Cerebellar nuclear complex (tissue), 1 donor: Measurements from ENCODE around the gene DCUN1D4.
A peak's percentile ranks its signal among the peaks of the same experiment; 100 is the strongest.

ENCODE experiments used
- DNase-seq, 2 experiments: peaks; one replicate each; lab custom pipeline; 2025; lab: John Stamatoyannopoulos, UW

The DCUN1D4 gene

GRCh38 chr4:51842554-51843308 is at the start of gene DCUN1D4:
TSS of gene DCUN1D4 (plus strand) at chr4:51843153. CDS start at chr4:51843243, 90 bp downstream.
- peak; percentile 96 to 99 for DNase-seq

GRCh38 chr4:51820443-51821234 is 22.3 kb upstream of the DCUN1D4 start:
- no peak for DNase-seq

DNA sequence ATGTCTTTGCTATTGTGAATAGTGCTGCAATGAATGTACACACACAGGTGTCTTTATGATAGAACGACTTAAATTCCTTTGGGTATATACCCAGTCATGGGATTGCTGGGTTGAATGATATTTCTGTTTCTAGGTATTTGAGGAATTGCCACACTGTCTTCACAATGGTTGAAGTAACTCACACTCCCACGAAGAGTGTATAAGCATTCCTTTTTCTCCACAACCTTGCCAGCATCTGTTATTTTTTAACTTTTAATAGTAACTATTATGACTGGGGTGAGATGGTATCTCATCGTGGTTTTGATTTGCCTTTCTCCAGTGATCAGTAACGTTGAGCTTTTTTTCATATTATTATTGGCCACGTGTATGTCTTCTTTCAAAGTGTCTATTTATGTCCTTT is 17.6 kb upstream of the DCUN1D4 start:
- no peak for DNase-seq

GRCh38 chr4:51830156-51830720 is 12.7 kb upstream of the DCUN1D4 start:
- no peak for DNase-seq

DNA sequence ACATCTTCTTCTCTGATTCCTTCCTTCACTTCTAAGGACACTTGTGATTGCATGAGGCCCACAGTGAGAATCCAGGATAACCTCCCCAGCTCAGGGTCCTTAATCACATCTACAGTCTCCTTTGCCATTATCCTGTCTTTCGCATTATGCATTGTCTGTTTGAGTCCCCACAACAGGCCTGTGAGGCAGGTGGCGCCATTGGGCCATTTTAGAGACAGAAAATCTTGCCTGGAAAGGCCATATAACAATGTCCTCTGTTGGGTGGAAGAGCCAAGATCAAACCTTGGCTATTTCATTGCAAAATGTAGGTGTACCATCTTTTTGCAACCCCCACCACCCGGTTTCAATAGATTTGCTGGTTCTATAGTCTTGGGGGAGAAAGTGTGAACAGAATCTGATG is 11.8 kb upstream of the DCUN1D4 start:
- DNase-seq = no peak

DNA sequence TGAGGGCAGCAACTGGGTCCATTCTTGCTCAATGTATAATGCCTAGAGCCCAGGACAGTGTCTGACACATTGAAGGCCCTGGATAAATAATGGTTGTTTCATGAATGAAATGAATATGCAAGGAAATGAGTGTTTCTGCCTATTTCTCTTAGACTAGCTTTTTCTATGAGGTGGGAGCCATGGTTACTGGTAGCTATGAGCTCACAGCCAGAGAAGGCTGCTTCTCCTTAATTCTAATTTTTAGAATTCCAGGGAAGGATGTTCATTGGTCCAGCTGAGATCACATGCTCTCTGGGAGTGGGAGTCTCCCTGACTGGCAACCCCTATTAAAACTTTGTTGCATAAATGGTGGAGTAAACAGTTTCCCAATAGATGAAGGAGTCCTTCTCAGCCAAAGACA is 9.7 kb upstream of the DCUN1D4 start:
- DNase-seq = no peak

DNA sequence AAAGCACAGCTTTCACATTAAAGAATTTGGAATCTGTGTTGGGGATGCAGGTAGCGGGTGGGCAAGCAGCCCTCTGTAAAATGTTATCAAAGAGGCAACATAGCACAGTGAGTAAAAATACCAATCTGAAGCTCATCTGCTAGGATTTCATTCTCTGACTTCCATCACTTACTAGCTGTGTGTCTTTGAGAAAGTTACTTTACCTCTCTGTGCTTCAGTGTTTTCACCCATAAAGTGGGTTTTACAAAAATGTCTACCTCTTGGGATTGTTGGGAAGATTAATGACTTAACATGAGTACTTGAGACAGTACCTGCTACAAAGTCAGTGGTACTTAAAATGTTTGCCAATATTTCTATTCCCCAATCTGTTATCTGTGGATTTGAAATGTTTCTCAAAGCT is 7.9 kb upstream of the DCUN1D4 start:
- no peak for DNase-seq

DNA sequence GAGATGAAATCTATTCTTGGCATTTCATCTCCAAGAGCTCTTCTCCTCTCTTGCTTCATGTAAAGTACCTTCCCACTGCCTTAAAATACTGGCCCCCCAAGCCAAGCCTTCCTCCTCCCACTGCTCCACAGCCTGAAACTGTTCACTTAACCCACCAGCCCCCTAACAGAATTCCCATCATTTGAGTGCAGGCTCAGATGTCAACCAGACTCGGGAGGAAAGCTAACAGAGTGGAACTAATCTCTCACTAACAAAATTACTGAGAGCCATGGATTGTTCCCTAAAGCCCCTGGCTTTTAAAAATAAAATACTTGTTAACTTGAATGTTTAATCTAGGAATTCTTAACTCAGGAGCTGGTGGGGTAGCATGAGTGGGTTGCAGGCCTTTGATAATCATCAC is 7.1 kb upstream of the DCUN1D4 start:
- DNase-seq = no peak

GRCh38 chr4:51836549-51836948 is 6.4 kb upstream of the DCUN1D4 start:
- DNase-seq = no peak

- DNase-seq = no peak
Measured at GRCh38 chr4:51840781-51841180, 2.2 kb upstream of the DCUN1D4 start.

DNA sequence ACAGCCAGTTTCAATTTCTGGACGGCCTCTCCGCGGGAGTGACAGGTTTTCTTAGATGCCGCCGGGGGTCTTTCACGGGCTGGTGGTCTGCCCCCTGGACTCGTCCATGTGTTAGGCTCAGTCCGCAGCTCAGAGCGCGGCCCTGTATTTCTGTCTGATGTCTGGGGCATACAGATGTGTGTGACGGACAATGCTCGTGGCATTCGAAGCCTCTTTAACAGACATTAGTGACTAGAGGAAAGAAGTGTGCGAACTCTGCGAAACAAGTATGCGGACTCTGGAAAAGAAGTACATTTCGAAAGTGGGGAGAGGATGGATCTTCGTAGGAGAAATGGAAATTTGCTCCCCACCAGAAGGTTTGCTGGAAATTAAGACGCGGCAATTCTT is 793 bp upstream of the DCUN1D4 start:
- DNase-seq = no peak

DNA sequence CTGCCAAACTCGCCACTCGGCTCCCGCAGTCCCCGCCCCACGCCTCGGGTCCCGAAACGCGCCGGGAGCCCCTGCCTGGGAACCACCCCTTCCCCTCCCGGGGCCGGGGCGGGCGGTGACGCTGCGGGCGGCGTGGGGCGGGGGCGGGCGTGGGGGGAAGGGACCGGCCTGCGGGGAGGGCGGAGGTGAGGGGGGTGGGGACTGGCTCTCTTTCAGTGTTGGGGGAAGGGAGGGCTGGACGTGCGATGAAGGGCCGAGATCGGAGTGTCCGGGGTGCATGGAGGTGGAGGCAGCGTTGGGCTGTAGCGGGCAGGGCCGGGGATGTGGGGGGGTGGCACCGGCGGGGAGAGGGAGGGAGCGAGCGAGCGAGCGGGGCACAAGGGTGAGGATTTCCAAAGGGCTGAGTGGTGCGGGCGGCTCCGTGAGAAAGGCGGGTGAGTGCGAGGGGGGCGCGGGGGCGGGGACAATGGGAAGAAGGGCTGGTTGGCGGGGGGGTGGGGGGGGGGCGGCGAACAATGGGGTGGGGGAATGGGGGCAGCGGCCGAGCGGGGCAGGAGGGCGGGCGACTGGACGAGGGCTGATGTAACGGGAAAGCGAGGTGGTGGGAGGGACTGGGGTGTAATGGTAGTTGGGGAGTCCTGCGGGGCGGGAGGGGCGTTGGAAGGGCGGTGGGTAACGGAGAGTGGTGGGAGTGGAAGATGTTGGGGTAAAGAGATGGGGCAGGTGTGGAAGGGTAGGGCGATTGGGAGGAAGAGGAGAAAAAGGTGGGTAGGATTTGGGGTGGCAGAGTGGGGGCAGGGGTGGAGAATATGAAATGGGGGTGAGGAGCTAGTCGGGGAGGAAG is 578 bp downstream of the DCUN1D4 start:
- no peak for DNase-seq

DNA sequence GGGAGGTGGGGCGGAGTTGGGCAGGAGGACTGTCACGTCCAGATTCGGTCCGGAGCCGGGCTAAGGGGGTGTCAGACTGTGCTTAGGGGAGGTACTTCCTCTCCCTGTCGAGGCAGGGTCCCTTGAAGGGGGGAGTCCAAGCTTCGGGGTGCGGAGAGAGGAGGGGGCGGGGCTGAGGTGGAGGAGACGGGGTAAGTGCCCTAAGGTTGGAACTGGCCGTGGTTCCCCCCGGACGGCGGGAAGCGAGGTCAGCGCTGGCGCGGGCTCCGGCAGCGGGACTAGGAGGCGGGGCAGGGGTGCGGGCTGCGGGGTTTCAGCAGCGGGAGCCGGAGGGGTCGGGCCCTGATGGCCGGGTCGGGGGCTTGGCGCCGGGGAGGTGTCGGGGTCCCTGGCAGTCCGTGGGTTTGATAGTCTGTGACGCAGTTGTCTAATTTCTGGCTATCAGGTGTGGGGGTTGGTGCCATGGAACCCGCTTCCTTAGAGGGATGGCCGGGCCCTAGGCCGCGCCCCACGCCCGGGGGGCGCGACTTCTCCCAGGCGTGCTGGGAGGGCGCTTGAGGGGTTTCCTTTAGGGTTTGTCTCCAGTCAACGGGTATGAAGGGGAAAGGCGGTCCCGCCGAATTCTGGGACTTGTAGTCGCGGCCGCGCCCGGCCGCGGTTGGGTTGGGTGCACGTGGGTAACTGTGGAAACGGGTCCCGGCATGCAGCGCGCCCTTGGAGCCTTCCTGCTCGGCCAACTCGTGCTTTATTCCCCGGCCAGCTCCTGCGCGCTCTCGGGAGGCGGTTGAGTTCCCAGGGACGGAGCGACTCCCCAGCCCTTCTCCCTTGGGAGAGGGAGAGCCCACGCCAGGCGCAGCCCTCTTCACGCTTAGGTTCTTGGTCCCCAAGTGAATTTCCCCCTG is 1.5 kb downstream of the DCUN1D4 start:
- DNase-seq = peak; percentile 5 to 41

GRCh38 chr4:51845055-51845426 is 2.1 kb downstream of the DCUN1D4 start:
- no peak for DNase-seq

DNA sequence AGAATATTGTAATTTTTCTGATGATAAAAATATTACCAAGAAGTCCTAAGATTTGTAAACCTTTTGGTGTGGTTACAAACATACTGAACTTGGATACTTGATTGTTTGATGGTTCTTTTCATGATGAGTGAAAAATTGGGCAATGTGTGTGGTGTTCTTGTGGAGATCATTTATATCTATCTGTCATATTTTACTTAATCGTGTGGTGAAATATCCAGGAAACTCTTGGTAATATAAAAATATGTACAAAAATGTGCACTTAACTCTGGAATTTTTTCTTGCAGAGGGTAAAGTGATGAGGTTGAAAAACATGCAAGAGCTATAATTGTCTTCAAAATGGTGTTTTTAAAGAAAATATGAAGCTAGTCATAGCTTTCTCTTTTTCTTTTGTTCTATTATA is 2.8 kb downstream of the DCUN1D4 start:
- no peak for DNase-seq

DNA sequence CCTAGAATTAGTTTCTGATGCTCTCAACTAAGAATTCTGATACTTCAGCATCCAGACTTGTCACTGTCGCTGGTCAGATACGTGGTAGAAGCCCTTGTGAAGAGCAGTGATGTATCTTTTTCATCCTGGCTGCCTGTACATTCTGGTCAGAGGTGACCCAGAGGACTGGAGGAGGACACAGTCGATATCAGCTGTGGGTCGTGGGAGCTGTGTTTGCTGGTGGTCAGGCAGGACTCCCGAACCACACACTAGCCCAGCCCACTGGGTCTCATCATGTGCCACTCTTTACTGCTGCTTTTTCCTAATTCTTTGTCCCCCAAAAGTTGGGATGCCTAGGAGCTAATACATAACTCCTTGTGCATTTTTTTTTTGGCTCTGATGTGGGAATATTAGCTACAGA is 6.5 kb downstream of the DCUN1D4 start:
- DNase-seq = no peak

- DNase-seq = no peak
Measured at GRCh38 chr4:51850294-51850693, 7.3 kb downstream of the DCUN1D4 start.

DNA sequence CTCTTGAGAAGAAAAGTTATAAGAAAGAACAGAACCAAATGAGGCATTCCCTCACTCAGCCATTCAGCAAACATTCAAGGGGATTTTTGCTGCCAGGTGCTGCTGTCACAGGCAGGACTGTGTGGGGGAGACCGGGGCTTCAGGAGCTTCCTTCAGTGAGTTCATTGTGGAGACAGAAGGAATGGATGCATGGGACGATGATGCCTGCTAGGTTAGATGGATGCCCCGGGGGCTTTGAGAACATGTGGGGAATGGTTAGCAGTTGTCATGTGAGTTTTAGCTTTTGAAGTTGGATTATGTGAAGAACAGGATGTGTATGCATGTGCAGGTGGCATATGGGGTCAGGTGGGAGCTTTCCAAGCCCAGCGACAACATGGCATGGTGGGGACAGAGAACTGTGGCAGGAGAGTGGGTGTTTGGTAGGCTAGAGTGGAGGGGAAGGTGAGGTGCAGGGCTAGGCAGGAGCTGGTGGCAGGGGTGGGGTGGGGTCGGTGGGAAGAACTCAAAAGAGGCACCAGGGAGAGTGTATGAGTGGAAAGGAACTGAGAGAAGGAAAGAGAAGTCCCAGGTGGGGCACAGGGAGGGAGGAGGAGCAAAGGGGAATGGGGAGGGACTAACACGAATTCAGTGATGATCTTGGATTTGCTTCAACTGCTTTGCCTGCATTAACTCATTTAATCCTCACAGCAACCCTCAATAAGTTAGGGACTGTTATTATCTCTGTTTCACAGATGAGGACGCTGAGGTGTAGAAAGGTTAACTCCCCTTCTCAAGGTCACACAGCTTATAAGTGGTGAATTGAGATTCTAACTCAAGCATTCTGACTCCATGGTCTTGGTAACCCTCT is 8.4 kb downstream of the DCUN1D4 start:
- no peak for DNase-seq

- no peak for DNase-seq
Measured at GRCh38 chr4:51851937-51852290, 9.0 kb downstream of the DCUN1D4 start.

DNA sequence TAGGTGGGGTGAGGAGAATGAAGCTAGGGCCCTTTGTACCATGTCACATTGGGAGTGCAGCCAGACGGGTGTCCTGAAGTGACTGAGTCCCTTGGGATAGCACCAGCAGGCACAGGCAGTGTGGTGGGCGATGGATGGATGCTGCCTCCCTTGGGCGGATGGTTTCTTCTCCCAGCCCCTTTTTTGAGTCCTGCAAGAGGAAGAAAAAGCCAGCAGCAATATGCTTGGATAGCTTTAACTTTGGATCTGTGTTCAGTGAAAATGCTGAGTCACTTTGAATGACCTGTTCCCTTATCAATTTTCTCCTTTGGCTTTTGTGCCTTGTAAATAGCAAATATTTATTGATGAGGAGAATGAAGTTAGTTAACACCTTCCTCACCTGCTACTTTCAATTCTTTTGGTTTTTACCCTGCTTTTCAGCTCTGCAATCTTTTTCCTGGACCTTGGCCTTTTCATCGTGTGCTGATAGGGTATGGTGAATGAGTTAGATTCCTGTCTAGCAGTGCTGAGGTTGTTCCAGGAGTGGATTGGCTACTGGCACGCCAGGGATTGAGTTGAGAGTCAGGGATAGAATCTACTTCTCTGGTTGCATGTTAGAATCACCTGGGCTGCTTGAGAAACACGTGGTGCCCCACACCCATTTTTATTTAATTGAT is 10.2 kb downstream of the DCUN1D4 start:
- DNase-seq = no peak
